Activated T-helper 17 cell treated with anti-CD3 and anti-CD28 coated beads, Interleukin-2, amount 50 U/mL, for 72 hours (primary cell): Measurements from ENCODE around the gene PDZD4. TPM values are rescaled to one million over a fixed set of nuclear protein-coding genes. Genes with fewer than 3 reads are reported as not detected.
A peak's percentile ranks its signal among the peaks of the same experiment; 100 is the strongest.
"Not testable (repeated sequence)": the region's sequence is repeated elsewhere in the genome, so short reads cannot be mapped to it uniquely, and the experiment has no call there.

Experiments used
- ATAC-seq: fragments of 150-1000 bp; cut with Tn5 transposase; replicated peaks from 2 replicates; pipeline ENCODE4 v1.10.0; 2021; ENCODE audit warnings: mild to moderate bottlenecking, moderate library complexity
- H3K27ac Mint-ChIP-seq: one replicate; pipeline ENCODE4 v1.8.0; 2022; ENCODE audit warnings: mixed read lengths
- H3K27me3 Mint-ChIP-seq: one replicate; pipeline ENCODE4 v1.8.0; 2022; ENCODE audit warnings: mixed read lengths
- H3K36me3 Mint-ChIP-seq: one replicate; pipeline ENCODE4 v1.8.0; 2022; ENCODE audit warnings: low read depth, mild to moderate bottlenecking, mixed read lengths
- H3K4me1 Mint-ChIP-seq: one replicate; pipeline ENCODE4 v1.8.0; 2022; ENCODE audit warnings: mixed read lengths
- H3K4me3 Mint-ChIP-seq: one replicate; pipeline ENCODE4 v1.8.0; 2022; ENCODE audit warnings: mild to moderate bottlenecking, mixed read lengths
- H3K9me3 Mint-ChIP-seq: one replicate; pipeline ENCODE4 v1.8.0; 2022; ENCODE audit warnings: mixed read lengths
- total RNA-seq, 2 donors: library from RNA; stranded (reverse); gene quantifications; one replicate each; pipeline ENCODE4 v1.2.3, GENCODE V29; 2022

PDZD4 gene
- total RNA-seq, 2 donors from 2014 or later, result 1.3 to 8.0 TPM

GRCh38 chrX:153831429-153832150 lies 1.2 kb upstream of the PDZD4 start:
- no peak for ATAC-seq
- H3K4me1 Mint-ChIP-seq, result peaks cover 9% of the 10 kb centered on the region

DNA sequence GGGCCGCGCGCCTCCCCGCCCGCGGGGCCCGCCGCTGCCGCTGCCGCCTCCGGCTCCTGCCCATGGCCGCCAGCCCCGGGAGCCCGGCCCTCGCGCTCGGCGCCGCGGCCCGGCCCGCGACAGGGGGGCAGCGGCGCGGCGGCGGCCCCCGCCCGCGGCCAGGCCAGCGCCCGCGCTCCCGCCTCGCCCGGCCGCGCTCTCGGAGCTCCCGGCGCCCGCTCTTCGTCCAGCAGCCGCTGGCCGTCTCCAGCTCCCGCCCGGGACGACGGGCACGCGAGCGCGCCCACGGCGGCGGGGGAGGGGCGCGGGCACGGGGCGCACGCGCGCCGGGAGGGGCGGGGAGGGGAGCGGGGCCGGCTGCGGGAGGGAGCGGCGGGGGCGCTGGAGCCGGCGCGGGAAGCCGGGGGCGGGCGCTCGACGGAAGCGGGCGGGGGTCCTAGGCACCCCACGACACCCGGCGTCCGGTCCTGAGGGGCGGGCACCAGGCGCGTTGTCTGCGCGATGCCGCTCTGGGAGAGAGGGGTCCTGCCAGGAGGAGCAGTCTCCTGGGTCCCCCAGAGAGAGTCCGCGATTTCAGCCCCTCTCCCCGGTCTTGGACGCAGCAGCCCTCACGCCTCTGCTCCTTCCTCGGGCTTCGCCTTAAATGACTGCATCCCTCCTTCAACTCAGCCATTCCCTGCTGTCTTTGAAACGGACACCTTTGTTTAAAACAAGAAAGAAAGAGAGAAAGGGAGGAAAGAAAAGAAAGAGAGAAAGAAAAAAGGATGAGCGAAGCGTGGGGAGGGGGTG lies 490 bp upstream of the PDZD4 start:
- Mint-ChIP-seq H3K9me3 (no peaks in the 10 kb centered on the region), H3K27me3 (no peaks in the 10 kb centered on the region), H3K4me1 (peaks cover 9% of the 10 kb centered on the region), H3K4me3 (no peak overlapping the region), H3K36me3 (no peaks in the 10 kb centered on the region), H3K27ac (no peak overlapping the region)
- no peak for ATAC-seq

More at GRCh38 chrX:153831429-153832150, 1.2 kb upstream of the PDZD4 start:
- Mint-ChIP-seq H3K4me3 (peak overlapping the region; percentile 43), H3K36me3 (no peaks in the 10 kb centered on the region), H3K27me3 (no peaks in the 10 kb centered on the region), H3K9me3 (no peaks in the 10 kb centered on the region), H3K27ac (no peak overlapping the region)

DNA sequence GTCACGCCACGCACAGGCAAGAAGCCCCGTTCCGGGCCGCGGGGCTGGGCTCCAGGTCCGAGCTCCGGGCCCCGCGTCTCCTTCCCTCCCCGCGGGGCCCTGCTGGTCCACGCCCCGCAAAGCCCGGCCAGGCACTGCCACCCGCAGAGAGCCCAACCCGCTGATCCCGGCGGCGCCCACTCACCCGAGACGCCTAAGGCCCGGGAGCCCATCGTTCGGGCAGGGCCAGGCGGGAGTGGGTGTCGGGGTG lies 870 bp downstream of the PDZD4 start:
- no peak overlapping the region for H3K27ac Mint-ChIP-seq
- H3K4me3 Mint-ChIP-seq, result peak overlapping the region; percentile 43
- no peak for ATAC-seq
- H3K27me3 Mint-ChIP-seq, result no peaks in the 10 kb centered on the region
- no peaks in the 10 kb centered on the region for H3K36me3 Mint-ChIP-seq
- H3K9me3 Mint-ChIP-seq, result no peaks in the 10 kb centered on the region
- peaks cover 9% of the 10 kb centered on the region for H3K4me1 Mint-ChIP-seq

DNA sequence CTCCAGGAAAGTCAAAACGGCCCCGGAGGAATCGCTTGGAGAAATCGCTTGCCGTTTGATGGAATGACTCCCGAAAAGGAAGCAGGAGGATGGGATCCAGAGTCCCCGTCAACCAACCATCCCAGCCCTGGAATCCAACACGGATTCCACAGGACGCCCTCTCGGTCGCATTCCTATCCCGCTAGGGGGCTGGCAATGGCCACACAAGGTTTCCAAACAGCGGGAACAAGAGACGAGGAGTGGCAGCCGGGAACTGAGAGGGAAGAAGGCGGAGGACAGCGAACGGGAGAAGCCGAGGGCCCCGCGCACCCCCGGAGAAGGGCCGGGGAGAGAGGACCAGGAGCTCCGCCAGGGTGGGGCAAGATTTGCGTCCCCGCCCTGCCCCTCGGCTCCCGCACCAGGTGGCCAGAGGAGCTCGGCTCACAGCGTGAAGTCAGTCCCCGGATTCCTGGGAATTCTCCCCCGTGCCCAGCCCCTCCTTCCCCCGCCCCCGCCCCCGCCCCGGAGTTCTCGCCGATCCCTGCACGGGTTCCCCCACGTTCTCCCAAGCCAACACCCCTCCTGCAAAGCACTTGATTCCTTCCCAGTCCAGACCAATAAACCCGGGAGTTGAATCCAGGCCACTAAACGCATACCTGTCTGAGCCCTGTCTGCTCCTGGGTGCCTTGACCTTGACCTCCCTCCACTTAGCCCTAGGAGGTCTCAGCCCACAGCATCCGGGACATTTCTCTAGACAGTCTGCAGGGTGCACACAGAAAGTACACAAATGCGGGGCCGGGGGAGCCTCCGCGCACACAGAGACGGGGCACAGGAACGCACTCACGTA lies 1.4 kb downstream of the PDZD4 start:
- Mint-ChIP-seq H3K27ac (no peak overlapping the region), H3K36me3 (no peaks in the 10 kb centered on the region), H3K4me1 (peaks cover 9% of the 10 kb centered on the region), H3K27me3 (no peaks in the 10 kb centered on the region), H3K4me3 (peak overlapping the region; percentile 43), H3K9me3 (no peaks in the 10 kb centered on the region)
- ATAC-seq, result peak; percentile 44

- H3K36me3 Mint-ChIP-seq, result no peaks in the 10 kb centered on the region
- no peak for ATAC-seq
- H3K27ac Mint-ChIP-seq, result no peak overlapping the region
- no peak overlapping the region for H3K4me3 Mint-ChIP-seq
- H3K4me1 Mint-ChIP-seq, result peaks cover 9% of the 10 kb centered on the region
- no peaks in the 10 kb centered on the region for H3K9me3 Mint-ChIP-seq
- no peaks in the 10 kb centered on the region for H3K27me3 Mint-ChIP-seq
These were observed 2.0 kb downstream of the PDZD4 start for GRCh38 chrX:153828308-153828707.

DNA sequence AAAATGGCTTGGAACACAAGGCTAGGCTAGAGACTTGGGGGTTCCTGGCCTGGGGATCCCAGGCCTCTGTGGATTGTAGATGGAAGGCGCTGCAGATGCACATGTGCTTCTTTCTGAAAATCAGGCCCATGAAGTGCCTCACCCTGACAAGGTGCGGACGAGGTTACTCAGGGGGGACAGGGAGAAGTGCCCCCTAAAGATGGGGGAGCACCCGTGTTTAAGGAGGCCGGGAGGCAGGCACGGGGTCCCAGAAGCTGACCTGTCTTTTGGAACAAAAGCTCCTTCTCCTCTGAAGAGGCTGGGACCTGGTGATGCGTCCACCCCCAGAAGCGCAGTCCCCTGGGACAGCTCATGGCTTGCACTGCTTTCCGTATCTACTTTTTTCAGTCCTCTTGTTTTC lies 2.4 kb downstream of the PDZD4 start:
- Mint-ChIP-seq H3K9me3 (no peaks in the 10 kb centered on the region), H3K36me3 (no peaks in the 10 kb centered on the region), H3K4me1 (peaks cover 9% of the 10 kb centered on the region), H3K27me3 (no peaks in the 10 kb centered on the region), H3K27ac (no peak overlapping the region), H3K4me3 (peak overlapping the region; percentile 41)
- ATAC-seq, result no peak

DNA sequence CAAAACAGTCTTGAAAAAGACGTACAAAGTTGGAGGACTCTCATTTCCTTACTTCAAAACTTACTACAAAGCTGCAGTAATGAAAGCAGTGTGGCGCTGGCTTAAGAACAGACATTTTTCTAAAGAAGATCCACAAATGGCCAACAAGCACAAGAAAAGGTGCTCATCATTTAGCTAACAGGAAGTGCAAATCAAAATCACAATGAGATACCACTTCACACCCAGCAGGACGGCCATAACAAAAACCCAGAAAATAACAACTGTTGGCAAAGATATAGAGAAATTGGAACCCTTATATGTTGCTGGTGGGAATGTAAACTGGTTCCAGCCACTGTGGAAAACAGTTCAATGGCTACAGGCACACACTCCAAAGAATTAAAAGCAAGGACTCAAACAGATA lies 3.3 kb downstream of the PDZD4 start:
- Mint-ChIP-seq H3K4me3 (peak overlapping the region; percentile 41), H3K27ac (no peak overlapping the region)
- no peak for ATAC-seq

DNA sequence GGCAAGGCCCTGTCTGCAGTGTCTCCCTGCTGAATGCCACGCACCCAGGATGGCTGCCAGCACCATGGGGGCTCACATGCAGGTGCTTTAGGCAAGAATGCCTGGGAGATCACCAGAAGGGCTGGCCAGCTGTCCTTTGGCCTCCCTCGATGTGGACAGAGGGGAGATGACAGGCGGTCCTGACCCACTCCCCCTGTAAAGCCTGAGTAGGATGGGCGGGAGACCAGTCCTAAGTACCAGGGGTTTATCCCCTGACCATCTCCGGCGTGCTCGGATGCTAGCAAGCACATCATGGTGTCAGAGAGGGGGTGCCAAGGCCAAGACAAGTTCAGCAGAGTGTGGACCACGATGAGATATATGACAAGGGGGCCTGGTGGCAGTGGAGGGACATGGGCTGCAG lies 5.3 kb downstream of the PDZD4 start:
- Mint-ChIP-seq H3K36me3 (no peaks in the 10 kb centered on the region), H3K9me3 (no peaks in the 10 kb centered on the region), H3K4me1 (peaks cover 13% of the 10 kb centered on the region), H3K4me3 (no peak overlapping the region), H3K27ac (no peak overlapping the region), H3K27me3 (no peaks in the 10 kb centered on the region)
- ATAC-seq, result no peak

More for the DNA sequence above, 3.3 kb downstream of the PDZD4 start:
- Mint-ChIP-seq H3K9me3 (no peaks in the 10 kb centered on the region), H3K36me3 (no peaks in the 10 kb centered on the region), H3K27me3 (no peaks in the 10 kb centered on the region), H3K4me1 (peaks cover 13% of the 10 kb centered on the region)

- Mint-ChIP-seq H3K9me3 (no peaks in the 10 kb centered on the region), H3K27me3 (no peaks in the 10 kb centered on the region)
These were observed 6.0 kb downstream of the PDZD4 start for GRCh38 chrX:153824348-153824747.

GRCh38 chrX:153821066-153821465 lies 9.3 kb downstream of the PDZD4 start:
- no peak for ATAC-seq
- Mint-ChIP-seq H3K4me1 (peaks cover 14% of the 10 kb centered on the region), H3K27me3 (no peaks in the 10 kb centered on the region), H3K27ac (no peak overlapping the region), H3K36me3 (no peaks in the 10 kb centered on the region), H3K9me3 (no peaks in the 10 kb centered on the region), H3K4me3 (peak overlapping the region; percentile 45)

More at GRCh38 chrX:153824348-153824747, 6.0 kb downstream of the PDZD4 start:
- H3K4me1 Mint-ChIP-seq, result peaks cover 13% of the 10 kb centered on the region
- no peaks in the 10 kb centered on the region for H3K36me3 Mint-ChIP-seq
- no peak for ATAC-seq
- no peak overlapping the region for H3K27ac Mint-ChIP-seq
- H3K4me3 Mint-ChIP-seq, result no peak overlapping the region

DNA sequence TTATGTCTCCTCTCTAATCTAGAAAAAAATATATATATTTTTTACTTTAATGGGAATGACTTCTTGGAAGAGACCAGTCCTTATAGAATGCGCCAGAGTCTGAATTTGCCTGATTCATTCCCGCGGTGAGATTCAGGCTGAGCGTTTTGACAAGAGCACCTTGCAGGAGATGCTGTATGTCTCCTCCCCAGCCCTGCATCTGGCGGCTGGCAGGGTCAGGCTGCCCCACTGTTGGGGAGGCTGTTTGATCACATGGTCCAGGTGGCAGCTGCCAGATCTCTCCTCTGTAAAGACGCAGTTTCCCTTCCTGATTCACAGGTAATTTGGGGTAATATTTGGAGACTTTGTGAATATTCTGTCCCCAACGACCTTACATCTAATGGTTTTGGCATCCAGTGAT lies 9.7 kb downstream of the PDZD4 start:
- Mint-ChIP-seq H3K9me3 (no peaks in the 10 kb centered on the region), H3K27me3 (no peaks in the 10 kb centered on the region), H3K4me3 (no peak overlapping the region), H3K36me3 (no peaks in the 10 kb centered on the region), H3K4me1 (peaks cover 14% of the 10 kb centered on the region), H3K27ac (no peak overlapping the region)
- no peak for ATAC-seq

GRCh38 chrX:153819384-153820040 lies 10.8 kb downstream of the PDZD4 start:
- H3K27me3 Mint-ChIP-seq, result no peaks in the 10 kb centered on the region
- H3K9me3 Mint-ChIP-seq, result no peaks in the 10 kb centered on the region
- no peak for ATAC-seq
- H3K4me3 Mint-ChIP-seq, result peak overlapping the region; percentile 68
- peaks cover 14% of the 10 kb centered on the region for H3K4me1 Mint-ChIP-seq
- no peak overlapping the region for H3K27ac Mint-ChIP-seq
- H3K36me3 Mint-ChIP-seq, result no peaks in the 10 kb centered on the region

GRCh38 chrX:153818571-153819383 lies 11.6 kb downstream of the PDZD4 start:
- ATAC-seq, result peak; percentile 88
- H3K4me3 Mint-ChIP-seq, result peak overlapping the region; percentile 68
- peaks cover 14% of the 10 kb centered on the region for H3K4me1 Mint-ChIP-seq
- H3K9me3 Mint-ChIP-seq, result no peaks in the 10 kb centered on the region
- H3K27me3 Mint-ChIP-seq, result no peaks in the 10 kb centered on the region
- no peaks in the 10 kb centered on the region for H3K36me3 Mint-ChIP-seq
- H3K27ac Mint-ChIP-seq, result no peak overlapping the region

DNA sequence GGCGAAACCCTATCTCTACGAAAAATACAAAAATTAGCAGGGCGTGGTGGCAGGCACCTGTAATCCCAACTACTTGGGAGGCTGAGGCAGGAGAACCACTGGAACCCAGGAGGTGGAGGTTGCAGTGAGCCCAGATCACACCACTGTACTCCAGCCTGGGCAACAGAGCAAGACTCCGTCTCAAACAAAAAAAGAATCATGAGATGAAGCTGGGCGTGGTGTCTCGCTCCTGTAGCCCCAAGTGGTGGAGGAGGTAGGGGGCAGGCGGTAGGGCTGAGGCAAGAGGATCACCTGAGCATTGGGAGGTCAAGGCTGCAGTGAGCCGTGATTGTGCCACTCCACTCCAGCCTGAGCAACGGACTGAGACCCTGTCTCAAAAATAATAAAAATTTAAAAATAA lies 12.3 kb downstream of the PDZD4 start:
- H3K9me3 Mint-ChIP-seq, H3K36me3 Mint-ChIP-seq, ATAC-seq, H3K27ac Mint-ChIP-seq, H3K27me3 Mint-ChIP-seq: not testable (repeated sequence)
- H3K4me3 Mint-ChIP-seq, result peak overlapping the region; percentile 21
- H3K4me1 Mint-ChIP-seq, result peaks cover 14% of the 10 kb centered on the region
